ENCODE measurements around the gene SDK1. TPM values are rescaled to one million over a fixed set of nuclear protein-coding genes. Genes with fewer than 3 reads are reported as not detected.

SDK1 gene
- total RNA-seq, 2 experiments from 2014 or later, result 0.25 to 0.78 TPM

- TF ChIP-seq CTCF (IDR thresholded peaks at IDR 0.05), result no peak
- H3K27ac Mint-ChIP-seq, result no peak overlapping the region
- no peaks in the 10 kb centered on the region for H3K4me1 Mint-ChIP-seq (ENCODE audit: low read depth)
- H3K36me3 Mint-ChIP-seq (ENCODE audit: low read depth), result no peaks in the 10 kb centered on the region
- no peak for DNase-seq
- intact Hi-C loops (cut with micrococcal nuclease), result no loop called here
- ChIA-PET POLR2A (interaction anchor here (1.3 kb wide), 1 partner anchor 10 kb away, joined by 3 read pairs; no protein-coding TSS in a partner anchor), CTCF (no interaction called here)
- ATAC-seq, result no peak
- H3K27me3 Mint-ChIP-seq, result no peaks in the 10 kb centered on the region
- no peak overlapping the region for H3K4me3 Mint-ChIP-seq
- H3K9me3 Mint-ChIP-seq, result no peaks in the 10 kb centered on the region
Measured at GRCh38 chr7:4185721-4186512, 884.9 kb downstream of the SDK1 start.

GRCh38 chr7:4186513-4186780 lies 885.4 kb downstream of the SDK1 start:
- no peak for TF ChIP-seq CTCF (IDR thresholded peaks at IDR 0.05)
- POLR2A ChIA-PET, result interaction anchor here (1.3 kb wide), 1 partner anchor 11 kb away, joined by 3 read pairs; no protein-coding TSS in a partner anchor
- H3K36me3 Mint-ChIP-seq (ENCODE audit: low read depth), result no peaks in the 10 kb centered on the region

DNA sequence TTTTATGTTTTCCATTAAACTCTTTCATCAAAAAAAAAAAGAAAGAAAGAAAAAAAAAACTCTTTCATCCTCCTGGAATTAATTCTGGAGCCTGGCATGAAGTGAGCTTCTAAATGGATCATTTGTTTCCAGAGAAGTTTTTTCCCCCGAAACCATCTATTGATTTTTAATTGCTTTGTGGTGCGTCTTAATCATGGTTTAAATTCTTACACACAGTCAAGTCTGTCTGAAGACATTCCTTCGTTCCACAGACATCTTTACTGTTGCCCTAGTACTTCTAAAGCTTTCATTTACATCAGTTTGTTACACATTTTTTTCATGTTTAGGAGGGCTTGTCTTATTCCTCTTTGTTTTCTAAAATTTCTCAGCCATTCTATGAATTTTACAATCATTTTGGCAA lies 887.6 kb downstream of the SDK1 start:
- no peaks in the 10 kb centered on the region for H3K4me1 Mint-ChIP-seq (ENCODE audit: low read depth)
- H3K36me3 Mint-ChIP-seq (ENCODE audit: low read depth), result no peaks in the 10 kb centered on the region
- DNase-seq (no peak), ATAC-seq (no peak)
- TF ChIP-seq CTCF (IDR thresholded peaks at IDR 0.05), result no peak
- H3K27ac Mint-ChIP-seq, result no peak overlapping the region
- H3K27me3 Mint-ChIP-seq, result no peaks in the 10 kb centered on the region
- CTCF ChIA-PET, result no interaction called here
- H3K4me3 Mint-ChIP-seq, result no peak overlapping the region
- POLR2A ChIA-PET, result no interaction called here
- H3K9me3 Mint-ChIP-seq, result no peaks in the 10 kb centered on the region
- intact Hi-C loops (cut with micrococcal nuclease), result no loop called here

More at GRCh38 chr7:4186513-4186780, 885.4 kb downstream of the SDK1 start:
- intact Hi-C loops (cut with micrococcal nuclease), result no loop called here
- CTCF ChIA-PET, result no interaction called here
- ATAC-seq (no peak), DNase-seq (no peak)
- no peaks in the 10 kb centered on the region for H3K9me3 Mint-ChIP-seq
- H3K27ac Mint-ChIP-seq, result no peak overlapping the region
- no peak overlapping the region for H3K4me3 Mint-ChIP-seq
- no peaks in the 10 kb centered on the region for H3K27me3 Mint-ChIP-seq
- no peaks in the 10 kb centered on the region for H3K4me1 Mint-ChIP-seq (ENCODE audit: low read depth)

DNA sequence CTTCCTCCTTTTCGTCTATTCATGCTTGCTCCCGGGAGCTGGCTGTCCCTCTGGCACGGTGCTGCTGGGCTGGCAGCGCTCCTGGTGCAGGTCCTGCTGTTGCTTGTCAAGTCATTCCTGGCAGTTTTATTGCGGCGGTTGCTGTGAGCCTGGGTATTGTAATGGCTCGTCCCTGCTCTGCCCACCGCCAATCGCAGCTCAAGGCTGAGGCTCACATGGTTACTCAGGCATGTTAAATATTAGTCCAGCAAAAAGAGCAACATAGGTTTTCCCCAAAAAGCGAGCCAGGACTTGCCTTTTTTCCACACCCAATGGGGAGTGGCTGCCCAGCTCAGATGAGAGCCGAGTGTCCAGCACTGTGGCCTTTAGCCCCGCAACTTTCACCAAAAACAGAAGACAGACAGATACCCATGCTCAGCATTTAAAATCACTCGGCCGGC lies 888.1 kb downstream of the SDK1 start:
- Mint-ChIP-seq H3K36me3 (ENCODE audit: low read depth) (no peaks in the 10 kb centered on the region), H3K27me3 (no peaks in the 10 kb centered on the region), H3K4me3 (no peak overlapping the region), H3K9me3 (no peaks in the 10 kb centered on the region), H3K4me1 (ENCODE audit: low read depth) (no peaks in the 10 kb centered on the region), H3K27ac (no peak overlapping the region)
- intact Hi-C loops (cut with micrococcal nuclease), result no loop called here
- DNase-seq (no peak), ATAC-seq (no peak)
- TF ChIP-seq CTCF (IDR thresholded peaks at IDR 0.05), result no peak
- ChIA-PET CTCF (no interaction called here), POLR2A (no interaction called here)

GRCh38 chr7:4190010-4190981 lies 889.2 kb downstream of the SDK1 start:
- ATAC-seq (no peak), DNase-seq (no peak)
- no peak for TF ChIP-seq CTCF (IDR thresholded peaks at IDR 0.05)
- Mint-ChIP-seq H3K4me1 (ENCODE audit: low read depth) (no peaks in the 10 kb centered on the region), H3K9me3 (no peaks in the 10 kb centered on the region), H3K27ac (no peak overlapping the region), H3K36me3 (ENCODE audit: low read depth) (no peaks in the 10 kb centered on the region), H3K4me3 (no peak overlapping the region), H3K27me3 (no peaks in the 10 kb centered on the region)
- intact Hi-C loops (cut with micrococcal nuclease), result no loop called here
- ChIA-PET CTCF (no interaction called here), POLR2A (no interaction called here)

Measured in activated CD8-positive, alpha-beta T cell treated with anti-CD3 and anti-CD28 coated beads for 36 hours (primary cell).